ENCODE measurements around the gene CUX1.

GRCh38 chr7:102184303-102184702 is 366.9 kb downstream of the CUX1 start:
- no peak for TF ChIP-seq CTCF (IDR thresholded peaks at IDR 0.05)
- TF ChIP-seq POLR2A (IDR thresholded peaks at IDR 0.05) = no peak

Measured in esophagus squamous epithelium (tissue), 4 donors.